8988T (cell line): ENCODE data around the gene SIN3A.
"Not testable (repeated sequence)": the region's sequence is repeated elsewhere in the genome, so short reads cannot be mapped to it uniquely, and the experiment has no call there.

Experiments
- DNase-seq: peaks from one replicate; pipeline ENCODE4 v3.0.0; 2011

Gene SIN3A

GRCh38 chr15:75451674-75452363, at the start of gene SIN3A:
TSS of gene SIN3A (minus strand) at chr15:75451690. CDS start at chr15:75430375, 21,315 bp downstream.
- peak; percentile 68 for DNase-seq

- DNase-seq: no peak
Measured at GRCh38 chr15:75493732-75494131, 42.2 kb upstream of the SIN3A start.

- no peak for DNase-seq
Measured at GRCh38 chr15:75483961-75484360, 32.5 kb upstream of the SIN3A start.

- not testable (repeated sequence) for DNase-seq
Measured at GRCh38 chr15:75483556-75483955, 32.1 kb upstream of the SIN3A start.

- DNase-seq: no peak
Measured at GRCh38 chr15:75483106-75483505, 31.6 kb upstream of the SIN3A start.

- not testable (repeated sequence) for DNase-seq
Measured at GRCh38 chr15:75480463-75480862, 29.0 kb upstream of the SIN3A start.

- DNase-seq: no peak
Measured at GRCh38 chr15:75479670-75480069, 28.2 kb upstream of the SIN3A start.

GRCh38 chr15:75477094-75477493, 25.6 kb upstream of the SIN3A start:
- DNase-seq: not testable (repeated sequence)

- no peak for DNase-seq
Measured at GRCh38 chr15:75468913-75469598, 17.6 kb upstream of the SIN3A start.

GRCh38 chr15:75460646-75461045, 9.2 kb upstream of the SIN3A start:
- no peak for DNase-seq

GRCh38 chr15:75459581-75459980, 8.1 kb upstream of the SIN3A start:
- no peak for DNase-seq

GRCh38 chr15:75456710-75457109, 5.2 kb upstream of the SIN3A start:
- DNase-seq: no peak

GRCh38 chr15:75455982-75456531, 4.6 kb upstream of the SIN3A start:
- DNase-seq: peak; percentile 38

- peak; percentile 87 for DNase-seq
Measured at GRCh38 chr15:75455424-75455981, 4.0 kb upstream of the SIN3A start.

- peak; percentile 54 for DNase-seq
Measured at GRCh38 chr15:75454471-75455378, 3.2 kb upstream of the SIN3A start.

- DNase-seq: peak; percentile 81
Measured at GRCh38 chr15:75453703-75454470, 2.4 kb upstream of the SIN3A start.

- DNase-seq: no peak
Measured at GRCh38 chr15:75452865-75453702, 1.6 kb upstream of the SIN3A start.

- DNase-seq: no peak
Measured at GRCh38 chr15:75452364-75452864, 924 bp upstream of the SIN3A start.

GRCh38 chr15:75451202-75451673, 252 bp downstream of the SIN3A start:
- DNase-seq: no peak
